NCI-H1105 treated with DMSO at 0.1 percent for 48 hours (cell line): Measurements from ENCODE around the gene LIME1.

ENCODE experiments used
- DNase-seq: peaks from one replicate; lab custom pipeline; 2025; lab: John Stamatoyannopoulos, UW

The LIME1 gene

GRCh38 chr20:63750807-63751470 lies 14.5 kb downstream of the LIME1 start:
- DNase-seq = no peak

GRCh38 chr20:63751471-63752271 lies 15.2 kb downstream of the LIME1 start:
- peak; percentile 57 for DNase-seq

- no peak for DNase-seq
These were observed 16.1 kb downstream of the LIME1 start for GRCh38 chr20:63752411-63753101.

GRCh38 chr20:63753381-63753780 lies 16.9 kb downstream of the LIME1 start:
- no peak for DNase-seq

- DNase-seq = no peak
These were observed 17.5 kb downstream of the LIME1 start for GRCh38 chr20:63754008-63754407.

- no peak for DNase-seq
These were observed 19.6 kb downstream of the LIME1 start for GRCh38 chr20:63755933-63756647.

GRCh38 chr20:63756648-63756991 lies 20.2 kb downstream of the LIME1 start:
- no peak for DNase-seq

GRCh38 chr20:63758152-63758551 lies 21.7 kb downstream of the LIME1 start:
- no peak for DNase-seq

GRCh38 chr20:63759377-63759901 lies 23.0 kb downstream of the LIME1 start:
- no peak for DNase-seq

GRCh38 chr20:63765082-63765873 lies 28.8 kb downstream of the LIME1 start:
- DNase-seq = no peak

GRCh38 chr20:63765902-63766301 lies 29.4 kb downstream of the LIME1 start:
- DNase-seq = no peak

- DNase-seq = no peak
These were observed 30.4 kb downstream of the LIME1 start for GRCh38 chr20:63766695-63767426.

- DNase-seq = no peak
These were observed 31.0 kb downstream of the LIME1 start for GRCh38 chr20:63767456-63767855.

GRCh38 chr20:63767886-63768285 lies 31.4 kb downstream of the LIME1 start:
- DNase-seq = no peak

GRCh38 chr20:63768591-63769515 lies 32.4 kb downstream of the LIME1 start:
- DNase-seq = no peak

GRCh38 chr20:63769891-63770474 lies 33.5 kb downstream of the LIME1 start:
- no peak for DNase-seq

- DNase-seq = no peak
These were observed 34.7 kb downstream of the LIME1 start for GRCh38 chr20:63771046-63771707.

GRCh38 chr20:63772781-63773518 lies 36.5 kb downstream of the LIME1 start:
- DNase-seq = no peak
